ENCODE measurements around the gene IFNA14. TPM values are rescaled to one million over a fixed set of nuclear protein-coding genes. Genes with fewer than 3 reads are reported as not detected.

The IFNA14 gene
- total RNA-seq (2022; extraction: Qiagen RNA extraction) = not detected in 5 replicates

DNA sequence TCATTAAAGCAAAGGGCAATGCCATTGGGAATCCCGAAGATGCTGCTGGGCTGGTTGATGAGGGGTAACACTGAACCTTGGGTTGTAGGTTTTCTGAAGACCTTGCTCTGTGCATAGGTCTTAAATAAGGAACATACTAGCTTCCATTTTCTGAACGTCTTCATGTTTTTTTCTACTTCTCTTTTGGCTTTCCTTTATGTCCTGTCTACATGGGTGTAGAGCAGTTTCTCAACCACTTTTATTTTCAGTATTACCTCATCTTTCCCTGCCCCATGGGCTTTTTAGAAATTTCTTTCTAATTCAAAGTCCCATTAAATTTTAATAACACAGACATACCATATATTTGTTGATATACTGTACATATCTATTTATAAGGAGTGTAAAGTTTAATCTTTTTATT, at the start of gene IFNA14:
TSS of gene IFNA14 (minus strand) at position 95 of the 400 bp plus-strand sequence. CDS start at position 25, 70 bp downstream.

DNA sequence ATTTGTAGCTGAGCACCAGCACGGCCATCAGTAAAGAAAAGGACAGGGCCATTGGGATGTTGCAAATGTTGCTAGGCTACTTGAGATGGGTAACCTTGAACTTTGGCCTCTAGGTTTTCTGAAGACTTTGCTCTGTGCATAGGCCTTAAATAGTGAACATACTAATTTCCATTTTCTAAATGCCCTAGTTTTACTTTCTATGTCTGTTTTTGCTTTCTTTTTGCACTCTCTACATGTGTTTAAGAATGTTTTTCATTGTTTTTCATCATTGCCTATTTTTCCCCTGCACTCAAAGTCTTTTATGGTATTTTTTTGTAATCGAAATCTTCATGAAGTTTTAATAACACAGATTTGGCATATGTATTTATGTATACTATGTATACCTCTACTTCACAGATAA, 11.7 kb downstream of the IFNA14 start, which contains the start of gene IFNA17:
TSS of gene IFNA17 (minus strand) at position 101 of the 400 bp plus-strand sequence. CDS start at position 52, 49 bp downstream.

DNA sequence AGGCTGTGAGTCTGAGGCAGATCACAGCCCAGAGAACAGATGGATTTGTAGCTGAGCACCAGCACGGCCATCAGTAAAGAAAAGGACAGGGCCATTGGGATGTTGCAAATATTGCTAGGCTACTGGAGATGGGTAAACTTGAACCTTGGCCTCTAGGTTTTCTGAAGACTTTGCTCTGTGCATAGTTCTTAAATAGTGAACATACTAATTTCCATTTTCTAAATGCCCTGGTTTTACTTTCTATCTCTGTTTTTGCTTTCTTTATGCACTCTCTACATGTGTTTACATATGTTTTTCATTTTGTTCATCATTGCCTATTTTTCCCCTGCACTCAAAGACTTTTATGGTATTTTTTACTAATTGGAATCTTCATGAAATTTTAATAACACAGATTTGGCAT, 22.6 kb downstream of the IFNA14 start, which contains the start of gene IFNA16:
TSS of gene IFNA16 (minus strand) at position 101 of the 400 bp plus-strand sequence. CDS start at position 95, 6 bp downstream.

DNA sequence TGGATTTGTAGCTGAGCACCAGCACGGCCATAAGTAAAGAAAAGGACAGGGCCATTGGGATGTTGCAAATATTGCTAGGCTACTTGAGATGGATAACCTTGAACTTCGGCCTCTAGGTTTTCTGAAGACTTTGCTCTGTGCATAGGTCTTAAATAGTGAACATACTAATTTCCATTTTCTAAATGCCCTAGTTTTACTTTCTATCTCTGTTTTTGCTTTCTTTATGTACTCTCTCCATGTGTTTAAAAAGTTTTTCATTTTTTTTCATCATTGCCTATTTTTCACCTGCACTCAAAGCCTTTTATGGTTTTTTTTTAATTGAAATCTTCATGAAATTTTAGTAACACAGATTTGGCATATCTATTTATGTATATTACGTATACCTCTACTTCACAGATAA, 32.8 kb downstream of the IFNA14 start, which contains the start of gene IFNA10:
TSS of gene IFNA10 (minus strand) at position 101 of the 400 bp plus-strand sequence. CDS start at position 55, 46 bp downstream.

DNA sequence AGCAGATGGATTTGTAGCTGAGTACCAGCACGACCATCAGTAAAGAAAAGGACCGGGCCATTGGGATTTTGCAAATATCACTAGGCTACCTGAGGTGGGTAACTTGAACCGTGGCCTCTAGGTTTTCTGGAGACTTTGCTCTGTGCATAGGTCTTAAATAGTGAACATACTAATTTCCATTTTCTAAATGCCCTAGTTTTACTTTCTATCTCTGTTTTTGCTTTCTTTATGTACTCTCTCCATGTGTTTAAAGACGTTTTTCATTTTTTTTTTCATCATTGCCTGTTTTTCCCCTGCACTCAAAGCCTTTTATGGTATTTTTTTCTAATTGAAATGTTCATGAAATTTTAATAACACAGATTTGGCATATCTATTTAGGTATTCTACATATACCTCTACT, 37.7 kb downstream of the IFNA14 start, which contains the start of gene IFNA7:
TSS of gene IFNA7 (minus strand) at position 101 of the 400 bp plus-strand sequence. CDS start at position 61, 40 bp downstream.

Other genes with a start within 250 kb of the IFNA14 start
- gene HACD4, start 208.4 kb downstream of the IFNA14 start, total RNA-seq (2022; extraction: Qiagen RNA extraction) = 0.93 to 1.1 TPM (median 0.99 TPM) in 5 replicates
- gene IFNB1, start 162.1 kb downstream of the IFNA14 start, total RNA-seq (2022; extraction: Qiagen RNA extraction) = not detected in 5 replicates
- gene IFNW1, start 98.2 kb downstream of the IFNA14 start, total RNA-seq (2022; extraction: Qiagen RNA extraction) = not detected in 5 replicates
- gene IFNA21, start 73.3 kb downstream of the IFNA14 start, total RNA-seq (2022; extraction: Qiagen RNA extraction) = not detected in 5 replicates
- gene IFNA4, start 52.4 kb downstream of the IFNA14 start, total RNA-seq (2022; extraction: Qiagen RNA extraction) = not detected in 5 replicates
- gene IFNA7, start 37.8 kb downstream of the IFNA14 start, total RNA-seq (2022; extraction: Qiagen RNA extraction) = not detected in 5 replicates
- gene IFNA10, start 32.9 kb downstream of the IFNA14 start, total RNA-seq (2022; extraction: Qiagen RNA extraction) = not detected in 5 replicates
- not detected in 5 replicates for gene IFNA16, start 22.7 kb downstream of the IFNA14 start, total RNA-seq (2022; extraction: Qiagen RNA extraction)
- gene IFNA17, start 11.8 kb downstream of the IFNA14 start, total RNA-seq (2022; extraction: Qiagen RNA extraction) = not detected in 5 replicates
- not detected in 5 replicates for gene IFNA5, start 65.3 kb upstream of the IFNA14 start, total RNA-seq (2022; extraction: Qiagen RNA extraction)
- gene KLHL9, start 95.4 kb upstream of the IFNA14 start, total RNA-seq (2022; extraction: Qiagen RNA extraction) = 14.0 to 19.9 TPM (median 18.3 TPM) in 5 replicates
- not detected in 5 replicates for gene IFNA6, start 110.9 kb upstream of the IFNA14 start, total RNA-seq (2022; extraction: Qiagen RNA extraction)
- not detected in 5 replicates for gene IFNA13, start 128.1 kb upstream of the IFNA14 start, total RNA-seq (2022; extraction: Qiagen RNA extraction)
- gene IFNA2, start 145.4 kb upstream of the IFNA14 start, total RNA-seq (2022; extraction: Qiagen RNA extraction) = not detected in 5 replicates
- not detected in 5 replicates for gene IFNA8, start 169.1 kb upstream of the IFNA14 start, total RNA-seq (2022; extraction: Qiagen RNA extraction)
- not detected in 5 replicates for gene IFNA1, start 200.4 kb upstream of the IFNA14 start, total RNA-seq (2022; extraction: Qiagen RNA extraction)
- gene IFNE, start 242.3 kb upstream of the IFNA14 start, total RNA-seq (2022; extraction: Qiagen RNA extraction) = 0.81 to 1.8 TPM (median 0.99 TPM) in 5 replicates